Testis (tissue), 2 donors: ENCODE measurements around the gene CFAP91.

ENCODE experiments used
- CTCF ChIP-seq, 3 experiments: fragments of 450-650 bp in 2 of 3; fragments of 200-600 bp in 1 of 3; sonication (generic) in 1 of 3; IDR thresholded peaks; one replicate each; pipeline ENCODE4 v1.5.1; 2016 to 2019; ENCODE audit warnings: antibody characterized with exemption in 3 of 3, mild to moderate bottlenecking in 2 of 3, moderate library complexity in 1 of 3
- POLR2A ChIP-seq: fragments of 450-650 bp; IDR thresholded peaks from one replicate; pipeline ENCODE4 v1.6.1; 2017; ENCODE audit warnings: antibody characterized with exemption, mild to moderate bottlenecking, moderate library complexity

GRCh38 chr3:119664370-119664769, 38.5 kb upstream of the CFAP91 start:
- TF ChIP-seq CTCF (IDR thresholded peaks at IDR 0.05) = no peak
- TF ChIP-seq POLR2A = no peak
